Osteoblast (primary cell): ENCODE measurements around the gene LTA. TPM values are rescaled to one million over a fixed set of nuclear protein-coding genes. Genes with fewer than 3 reads are reported as not detected.
A peak's percentile ranks its signal among the peaks of the same experiment; 100 is the strongest.

Experiments used
- DNase-seq: peaks from one replicate; pipeline ENCODE4 v3.0.0; 2011; ENCODE audit warnings: low spot score, mixed read lengths; ENCODE audit not compliant: insufficient read length; ENCODE audit errors: missing footprints
- H2AFZ ChIP-seq: 2 replicates; pipeline ENCODE4 v1.6.0; 2011; ENCODE audit warnings: mild to moderate bottlenecking, low read length
- H3K27ac ChIP-seq: 2 replicates; pipeline ENCODE4 v1.5.1; 2011; ENCODE audit warnings: mild to moderate bottlenecking, low read depth, low read length, moderate library complexity
- H3K27me3 ChIP-seq: 2 replicates; pipeline ENCODE4 v1.6.0; 2012; ENCODE audit warnings: mild to moderate bottlenecking, control low read depth, inconsistent platforms, low read length, moderate library complexity; ENCODE audit not compliant: insufficient read depth
- H3K36me3 ChIP-seq: 2 replicates; pipeline ENCODE4 v1.5.1; 2011; ENCODE audit warnings: mild to moderate bottlenecking, low read length, control low read depth, moderate library complexity; ENCODE audit not compliant: insufficient read depth
- H3K4me1 ChIP-seq: 2 replicates; pipeline ENCODE4 v1.5.1; 2011; ENCODE audit warnings: mild to moderate bottlenecking, low read length, control low read depth, moderate library complexity; ENCODE audit not compliant: insufficient read depth
- H3K4me2 ChIP-seq: 2 replicates; pipeline ENCODE4 v1.6.0; 2011; ENCODE audit warnings: mild to moderate bottlenecking, low read length; ENCODE audit not compliant: insufficient read depth
- H3K4me3 ChIP-seq: fragments of 200-600 bp; sonication (generic); 3 replicates; pipeline ENCODE4 v1.5.1; 2012; ENCODE audit warnings: mild to moderate bottlenecking, low read length, inconsistent platforms; ENCODE audit not compliant: insufficient read depth
- H3K79me2 ChIP-seq: 2 replicates; pipeline ENCODE4 v1.6.0; 2012; ENCODE audit warnings: mild to moderate bottlenecking, low read length, control low read depth, inconsistent platforms; ENCODE audit not compliant: insufficient read depth
- H3K9me3 ChIP-seq: 2 replicates; pipeline ENCODE4 v1.5.1; 2011; ENCODE audit warnings: low read depth, low read length, control low read depth
- H4K20me1 ChIP-seq: 2 replicates; pipeline ENCODE4 v1.6.0; 2012; ENCODE audit warnings: mild to moderate bottlenecking, low read length, control low read depth; ENCODE audit not compliant: insufficient read depth
- CTCF ChIP-seq: IDR thresholded peaks from 2 replicates; pipeline ENCODE4 v1.5.1; 2011; ENCODE audit warnings: mild to moderate bottlenecking, low read depth, low read length, moderate library complexity; ENCODE audit errors: extremely low read depth
- total RNA-seq: library from RNA; depleted of rRNA; stranded (reverse); fragments of >200 nt; gene quantifications from 2 replicates; pipeline ENCODE4 v1.2.3, GENCODE V29; 2012

Gene LTA
- total RNA-seq, 1 donor, result not detected

GRCh38 chr6:31540640-31541039 is 31.4 kb upstream of the LTA start:
- Histone ChIP-seq H3K4me2 (peak overlapping the region; percentile 97), H3K27me3 (no peaks in the 10 kb centered on the region), H3K9me3 (no peaks in the 10 kb centered on the region), H3K79me2 (peaks cover 63% of the 10 kb centered on the region), H3K4me1 (peaks cover 23% of the 10 kb centered on the region), H3K36me3 (peaks cover 49% of the 10 kb centered on the region), H3K27ac (peak overlapping the region; percentile 99), H3K4me3 (peak overlapping the region; percentile 95), H2AFZ (no peak overlapping the region), H4K20me1 (peaks cover 50% of the 10 kb centered on the region)
- DNase-seq, result no peak
- TF ChIP-seq CTCF, result no peak

GRCh38 chr6:31541059-31541657 is 30.9 kb upstream of the LTA start:
- Histone ChIP-seq H3K4me3 (peak overlapping the region; percentile 95), H3K4me2 (peak overlapping the region; percentile 97), H4K20me1 (peaks cover 45% of the 10 kb centered on the region), H3K27me3 (no peaks in the 10 kb centered on the region), H3K79me2 (peaks cover 58% of the 10 kb centered on the region), H3K36me3 (peaks cover 44% of the 10 kb centered on the region), H3K27ac (peak overlapping the region; percentile 99), H2AFZ (peak overlapping the region; percentile 97), H3K9me3 (no peaks in the 10 kb centered on the region), H3K4me1 (peaks cover 23% of the 10 kb centered on the region)
- peak; percentile 37 for DNase-seq
- TF ChIP-seq CTCF, result no peak

- Histone ChIP-seq H3K9me3 (no peaks in the 10 kb centered on the region), H3K79me2 (peaks cover 51% of the 10 kb centered on the region), H3K36me3 (peaks cover 37% of the 10 kb centered on the region), H2AFZ (peak within 1 kb of the TSS; percentile 97), H3K4me3 (peak within 1 kb of the TSS; percentile 95), H3K27me3 (no peaks in the 10 kb centered on the region), H3K4me2 (peak within 1 kb of the TSS; percentile 97), H3K4me1 (peaks cover 28% of the 10 kb centered on the region), H4K20me1 (peaks cover 37% of the 10 kb centered on the region), H3K27ac (peak within 1 kb of the TSS; percentile 99)
- DNase-seq, result peak; percentile 96
- no peak for TF ChIP-seq CTCF
Observed at GRCh38 chr6:31541658-31542521, 30.2 kb upstream of the LTA start, which contains the start of gene DDX39B. Gene DDX39B, minus strand, starts transcription at chr6:31542003. Its CDS starts 1,471 bp downstream, at chr6:31540532.

DNA sequence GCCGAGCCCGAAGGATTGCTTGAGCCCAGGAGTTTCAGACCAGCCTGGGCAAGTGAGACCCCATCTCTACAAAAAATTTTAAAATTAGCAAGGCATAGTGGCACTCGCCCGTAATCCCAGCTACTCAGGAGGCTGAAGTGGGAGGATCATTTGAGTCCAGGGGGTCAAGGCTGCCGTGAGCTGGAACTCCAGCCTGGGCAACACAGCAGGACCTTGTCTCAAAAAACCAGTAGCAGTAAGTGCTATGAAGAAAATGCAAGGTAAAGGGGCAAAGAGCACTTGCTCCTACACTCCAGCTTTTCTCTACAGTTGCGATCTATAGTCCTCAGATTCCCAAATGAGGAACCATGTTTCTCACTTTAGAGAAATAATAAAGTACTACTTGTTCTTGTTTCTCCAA is 28.4 kb upstream of the LTA start:
- no peak for DNase-seq
- Histone ChIP-seq H3K36me3 (peaks cover 19% of the 10 kb centered on the region), H3K9me3 (no peaks in the 10 kb centered on the region), H3K4me3 (no peak overlapping the region), H3K4me1 (peaks cover 43% of the 10 kb centered on the region), H3K27me3 (no peaks in the 10 kb centered on the region), H4K20me1 (peaks cover 26% of the 10 kb centered on the region), H3K27ac (no peak overlapping the region), H3K4me2 (no peak overlapping the region), H3K79me2 (peaks cover 48% of the 10 kb centered on the region), H2AFZ (no peak overlapping the region)
- no peak for TF ChIP-seq CTCF
